ENCODE results near the gene HTR2A. TPM values are rescaled to one million over a fixed set of nuclear protein-coding genes. Genes with fewer than 3 reads are reported as not detected.

The HTR2A gene
- total RNA-seq, 1 experiment from 2014 or later = not detected

DNA sequence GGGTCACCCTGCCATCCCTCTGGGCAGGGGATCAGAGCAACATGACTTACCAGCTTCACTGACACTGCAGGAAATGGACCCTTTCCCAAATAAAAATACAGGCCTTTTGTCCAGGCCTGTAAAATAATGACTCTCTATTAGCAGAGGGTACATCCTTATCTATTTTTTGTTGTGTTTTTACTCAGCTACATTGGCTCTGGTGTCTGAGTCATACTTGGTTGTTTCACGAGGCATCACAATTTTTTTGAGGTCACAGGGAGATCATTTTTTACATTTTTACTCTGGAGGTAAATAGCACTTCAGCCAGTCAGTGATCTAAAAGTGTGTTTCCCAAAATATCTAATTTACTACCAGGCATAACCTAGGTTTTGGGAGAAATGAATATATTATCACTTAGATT is 6.9 kb upstream of the HTR2A start:
- no peak for ATAC-seq
- CTCF ChIA-PET = no interaction called here
- intact Hi-C loops (cut with micrococcal nuclease) = loop anchor here (10.0 kb wide), 1 partner anchor 409 kb away; no protein-coding TSS in a partner anchor

GRCh38 chr13:46901721-46902120 is 4.9 kb upstream of the HTR2A start:
- no peak overlapping the region for H2AFZ ChIP-seq (ENCODE audit: low read depth, low read length, poor library complexity, severe bottlenecking)
- DNase-seq (ENCODE audit: low read depth, low spot score) (no peak), ATAC-seq (no peak)
- no peaks in the 10 kb centered on the region for H3K79me2 ChIP-seq (ENCODE audit: insufficient read depth, low read length)
- no peak overlapping the region for H3K4me3 ChIP-seq (replicated peaks in 1 of 2; ENCODE audit: low read depth in 1 of 2, low read length in 2 of 2)
- no peak overlapping the region for H3K27ac ChIP-seq (ENCODE audit: low read depth, low read length)
- H3K9ac ChIP-seq (ENCODE audit: low read length) = no peak overlapping the region
- ChIA-PET CTCF (no interaction called here), RAD21 (ENCODE audit: low non-redundant PET in 1 of 2, low total read pairs in 2 of 2, uncharacterized antibody in 2 of 2, unreplicated experiment in 2 of 2) (no interaction called here), POLR2A (no interaction called here)
- BruUV-seq (replicated peaks) = no TSS peak
- H3K4me1 ChIP-seq (ENCODE audit: control insufficient read depth in 1 of 2, insufficient read depth in 2 of 2, low read length in 2 of 2) = no peaks in the 10 kb centered on the region
- peaks cover 50% of the 10 kb centered on the region for H3K27me3 ChIP-seq (ENCODE audit: insufficient read depth, low read length)
- H4K20me1 ChIP-seq (ENCODE audit: insufficient read depth) = no peaks in the 10 kb centered on the region
- H3K36me3 ChIP-seq (ENCODE audit: control insufficient read depth in 1 of 2, insufficient read depth in 2 of 2, low read length in 2 of 2) = no peaks in the 10 kb centered on the region
- intact Hi-C loops (cut with micrococcal nuclease) = loop anchor here (10.0 kb wide), 1 partner anchor 407 kb away; no protein-coding TSS in a partner anchor
- no peaks in the 10 kb centered on the region for H3K9me2 ChIP-seq (ENCODE audit: insufficient read depth)
- no peaks in the 10 kb centered on the region for H3K9me3 ChIP-seq (ENCODE audit: control insufficient read depth in 1 of 2, insufficient read depth in 1 of 2, low read depth in 1 of 2, low read length in 2 of 2)
- TF ChIP-seq SRF (IDR thresholded peaks at IDR 0.05; ENCODE audit: low read depth) (no peak), POLR2AphosphoS5 (IDR thresholded peaks at IDR 0.05; ENCODE audit: low read depth, low read length) (no peak), EZH2phosphoT487 (IDR thresholded peaks at IDR 0.05; ENCODE audit: borderline replicate concordance) (no peak), FOSL1 (IDR thresholded peaks at IDR 0.05; ENCODE audit: low read depth) (no peak), EGR1 (IDR thresholded peaks at IDR 0.05; ENCODE audit: low read depth) (no peak), JUND (IDR thresholded peaks at IDR 0.05) (no peak), POLR2A (IDR thresholded peaks at IDR 0.05; ENCODE audit: borderline replicate concordance, extremely low read depth, insufficient read depth, insufficient read length) (no peak)
- TF ChIP-seq, protein P1, sequence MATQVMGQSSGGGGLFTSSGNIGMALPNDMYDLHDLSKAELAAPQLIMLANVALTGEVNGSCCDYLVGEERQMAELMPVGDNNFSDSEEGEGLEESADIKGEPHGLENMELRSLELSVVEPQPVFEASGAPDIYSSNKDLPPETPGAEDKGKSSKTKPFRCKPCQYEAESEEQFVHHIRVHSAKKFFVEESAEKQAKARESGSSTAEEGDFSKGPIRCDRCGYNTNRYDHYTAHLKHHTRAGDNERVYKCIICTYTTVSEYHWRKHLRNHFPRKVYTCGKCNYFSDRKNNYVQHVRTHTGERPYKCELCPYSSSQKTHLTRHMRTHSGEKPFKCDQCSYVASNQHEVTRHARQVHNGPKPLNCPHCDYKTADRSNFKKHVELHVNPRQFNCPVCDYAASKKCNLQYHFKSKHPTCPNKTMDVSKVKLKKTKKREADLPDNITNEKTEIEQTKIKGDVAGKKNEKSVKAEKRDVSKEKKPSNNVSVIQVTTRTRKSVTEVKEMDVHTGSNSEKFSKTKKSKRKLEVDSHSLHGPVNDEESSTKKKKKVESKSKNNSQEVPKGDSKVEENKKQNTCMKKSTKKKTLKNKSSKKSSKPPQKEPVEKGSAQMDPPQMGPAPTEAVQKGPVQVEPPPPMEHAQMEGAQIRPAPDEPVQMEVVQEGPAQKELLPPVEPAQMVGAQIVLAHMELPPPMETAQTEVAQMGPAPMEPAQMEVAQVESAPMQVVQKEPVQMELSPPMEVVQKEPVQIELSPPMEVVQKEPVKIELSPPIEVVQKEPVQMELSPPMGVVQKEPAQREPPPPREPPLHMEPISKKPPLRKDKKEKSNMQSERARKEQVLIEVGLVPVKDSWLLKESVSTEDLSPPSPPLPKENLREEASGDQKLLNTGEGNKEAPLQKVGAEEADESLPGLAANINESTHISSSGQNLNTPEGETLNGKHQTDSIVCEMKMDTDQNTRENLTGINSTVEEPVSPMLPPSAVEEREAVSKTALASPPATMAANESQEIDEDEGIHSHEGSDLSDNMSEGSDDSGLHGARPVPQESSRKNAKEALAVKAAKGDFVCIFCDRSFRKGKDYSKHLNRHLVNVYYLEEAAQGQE (IDR thresholded peaks at IDR 0.05; ENCODE audit: low read depth) = no peak
- no peak overlapping the region for H3K4me2 ChIP-seq (ENCODE audit: low read length)

More for the DNA sequence above, 6.9 kb upstream of the HTR2A start:
- no peaks in the 10 kb centered on the region for H3K4me1 ChIP-seq (ENCODE audit: control insufficient read depth in 1 of 2, insufficient read depth in 2 of 2, low read length in 2 of 2)
- H3K27me3 ChIP-seq (ENCODE audit: insufficient read depth, low read length) = peaks cover 44% of the 10 kb centered on the region
- no peak overlapping the region for H3K27ac ChIP-seq (ENCODE audit: low read depth, low read length)
- TF ChIP-seq TCF7L2 (IDR thresholded peaks at IDR 0.05; ENCODE audit: borderline replicate concordance, extremely low read depth, insufficient read depth, insufficient read length) = no peak
- TF ChIP-seq POLR2A (IDR thresholded peaks at IDR 0.05; ENCODE audit: borderline replicate concordance, extremely low read depth, insufficient read depth, insufficient read length) = no peak
- TF ChIP-seq, protein P1 (IDR thresholded peaks at IDR 0.05; ENCODE audit: low read depth) = no peak
- H2AFZ ChIP-seq (ENCODE audit: low read depth, low read length, poor library complexity, severe bottlenecking) = no peak overlapping the region
- DNase-seq (ENCODE audit: low read depth, low spot score) = no peak
- no peaks in the 10 kb centered on the region for H3K9me3 ChIP-seq (ENCODE audit: control insufficient read depth in 1 of 2, insufficient read depth in 1 of 2, low read depth in 1 of 2, low read length in 2 of 2)
- H3K9ac ChIP-seq (ENCODE audit: low read length) = no peak overlapping the region
- no peaks in the 10 kb centered on the region for H3K36me3 ChIP-seq (ENCODE audit: control insufficient read depth in 1 of 2, insufficient read depth in 2 of 2, low read length in 2 of 2)
- no peaks in the 10 kb centered on the region for H3K9me2 ChIP-seq (ENCODE audit: insufficient read depth)
- POLR2A ChIA-PET = no interaction called here
- no peaks in the 10 kb centered on the region for H3K79me2 ChIP-seq (ENCODE audit: insufficient read depth, low read length)
- H3K4me2 ChIP-seq (ENCODE audit: low read length) = no peak overlapping the region
- H4K20me1 ChIP-seq (ENCODE audit: insufficient read depth) = no peaks in the 10 kb centered on the region
- RAD21 ChIA-PET (ENCODE audit: low non-redundant PET in 1 of 2, low total read pairs in 2 of 2, uncharacterized antibody in 2 of 2, unreplicated experiment in 2 of 2) = no interaction called here
- no peak overlapping the region for H3K4me3 ChIP-seq (replicated peaks in 1 of 2; ENCODE audit: low read depth in 1 of 2, low read length in 2 of 2)
- BruUV-seq (replicated peaks) = no TSS peak
